GM18526 (cell line): ENCODE results near the gene DYNLRB1.

Source experiments
- POLR2A ChIP-seq: IDR thresholded peaks from 3 replicates; pipeline ENCODE4 v1.6.1; 2011; ENCODE audit not compliant: insufficient read length; ENCODE audit errors: extremely low read depth

DYNLRB1 gene

DNA sequence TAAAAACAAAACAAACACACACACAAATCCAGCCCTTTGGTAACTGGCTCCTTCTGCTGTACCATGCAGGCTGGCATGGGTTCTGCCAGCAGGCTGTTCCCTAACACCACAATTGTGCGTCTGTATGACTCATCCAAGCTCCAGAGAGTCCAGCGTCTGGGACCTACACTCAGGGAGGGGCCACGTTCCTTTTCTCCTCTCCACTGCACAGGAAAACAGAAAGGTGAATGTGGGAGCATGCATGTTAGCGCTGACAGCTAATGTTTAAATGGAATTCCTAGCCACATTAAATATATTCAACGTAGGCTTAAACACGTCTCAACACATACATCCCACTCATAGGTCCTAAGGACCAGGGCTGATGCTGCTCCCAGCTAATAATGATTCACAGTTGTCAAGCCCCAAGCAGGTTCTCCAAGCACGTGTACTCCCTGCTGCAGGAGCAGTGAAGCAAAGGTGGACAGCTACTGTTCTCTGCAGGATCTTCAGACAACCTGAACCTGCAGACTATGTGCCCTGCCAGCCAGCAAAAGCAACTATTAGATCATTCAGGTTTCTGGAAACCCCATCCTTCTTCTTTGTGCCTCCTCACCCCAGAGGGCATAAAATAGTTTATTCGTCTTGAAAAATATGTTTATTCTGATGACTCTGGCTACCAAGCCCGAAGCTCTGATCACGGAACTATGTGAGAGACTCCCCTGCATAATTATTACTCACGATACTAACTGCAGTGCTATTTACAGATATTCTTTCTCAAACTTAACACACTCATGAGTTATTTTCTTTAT is 63.2 kb downstream of the DYNLRB1 start:
- no peak for TF ChIP-seq POLR2A

DNA sequence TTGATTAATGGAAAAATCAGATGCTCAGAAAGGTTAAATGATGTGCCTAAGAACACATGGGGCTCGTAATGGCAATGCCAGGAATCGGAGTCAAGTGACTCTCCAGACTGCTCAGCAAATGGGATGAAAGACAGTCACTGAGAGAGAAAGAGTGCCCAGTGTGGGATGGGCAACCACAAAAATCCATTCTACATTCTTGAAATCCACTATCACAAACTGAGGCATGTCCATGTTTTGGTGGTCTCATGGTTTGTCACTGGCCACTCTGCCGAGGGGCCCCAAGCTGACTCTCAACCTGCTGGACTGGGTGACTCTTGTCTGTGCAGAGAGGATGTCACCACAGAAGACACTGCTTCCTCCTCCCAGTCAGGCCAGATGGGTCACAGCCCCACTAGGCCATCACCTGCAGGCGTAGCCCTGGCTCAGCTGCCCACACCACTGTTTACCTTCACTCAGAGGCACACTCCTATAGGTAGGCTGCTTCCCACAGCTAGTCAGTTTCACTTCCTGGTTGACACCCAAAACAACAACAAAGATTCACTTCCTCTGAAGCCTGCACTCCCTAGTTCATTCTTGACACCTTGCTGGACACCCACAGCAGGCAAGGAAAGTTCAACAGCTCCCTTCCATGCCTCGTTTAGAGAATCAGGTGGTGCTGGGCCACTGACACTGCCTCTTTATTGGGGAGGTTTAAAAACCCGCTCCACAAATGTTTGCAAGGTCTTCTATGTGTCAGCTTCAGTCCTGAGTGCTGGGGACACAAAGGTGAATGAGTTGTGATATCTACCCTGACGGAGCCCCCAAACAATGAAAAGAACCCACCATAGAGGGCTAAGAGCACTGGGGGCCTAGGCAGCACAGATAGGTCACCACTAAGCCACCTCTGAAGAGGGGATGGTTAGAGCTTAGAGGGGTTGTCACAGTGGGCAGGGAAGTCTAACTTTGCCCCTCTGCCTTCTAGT is 64.0 kb downstream of the DYNLRB1 start:
- TF ChIP-seq POLR2A: no peak

DNA sequence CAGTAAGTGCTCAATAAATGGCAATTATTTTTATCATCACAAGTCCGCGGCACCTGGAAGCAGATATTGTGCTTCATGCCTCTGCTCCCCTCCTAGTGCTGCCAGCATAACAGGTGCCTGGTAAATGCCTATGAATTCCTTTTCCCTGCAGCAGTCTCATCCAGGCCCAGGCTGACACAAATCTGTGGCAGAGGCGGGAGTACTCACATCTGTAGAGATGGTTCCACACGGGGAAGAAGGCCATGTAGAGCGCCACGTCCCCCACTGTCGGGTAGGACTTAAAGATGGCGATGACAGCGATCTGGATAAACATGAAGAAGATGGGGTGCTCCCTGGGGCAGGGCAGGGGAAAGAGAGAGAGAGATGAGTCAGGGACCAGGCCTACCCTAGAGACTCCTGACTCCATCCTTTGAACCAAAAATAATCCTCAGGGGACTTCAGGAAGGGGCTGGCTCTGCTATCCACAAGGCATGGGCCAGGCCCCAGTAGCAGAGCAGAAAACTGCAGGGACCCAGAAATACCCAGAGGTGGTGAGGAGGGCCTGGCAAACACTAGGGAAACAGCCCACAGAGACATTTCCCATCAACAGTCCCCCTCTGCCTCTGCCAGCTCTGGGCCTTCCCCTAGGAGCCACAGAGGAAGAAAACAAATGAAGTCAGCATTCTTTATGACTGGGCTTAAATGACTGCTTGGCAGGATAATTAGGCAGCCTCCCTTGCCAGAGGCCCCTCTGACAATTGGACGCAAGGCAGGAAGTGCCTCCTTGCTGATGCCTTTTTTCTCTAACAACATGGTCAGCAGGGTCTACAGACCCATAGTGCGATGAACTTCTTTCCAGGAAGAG is 65.3 kb downstream of the DYNLRB1 start:
- no peak for TF ChIP-seq POLR2A

DNA sequence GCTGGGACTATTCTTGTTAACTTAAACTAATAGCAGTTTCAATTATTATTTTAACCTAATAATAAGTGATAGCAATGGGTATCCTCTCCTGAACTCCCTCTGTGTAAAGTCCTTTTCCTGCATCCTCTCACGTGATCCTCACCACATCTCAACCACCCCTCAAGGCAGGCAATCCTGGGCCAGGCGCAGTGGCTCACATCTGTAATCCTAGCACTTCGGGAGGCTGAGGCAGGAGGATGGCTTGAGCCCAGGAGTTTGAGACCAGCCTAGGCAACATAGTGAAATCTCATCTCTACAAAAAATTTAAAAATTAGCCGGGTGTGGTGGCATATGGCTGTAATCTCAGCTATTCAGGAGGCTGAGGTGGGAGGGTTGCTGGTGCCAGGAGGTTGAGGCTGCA is 66.0 kb downstream of the DYNLRB1 start:
- no peak for TF ChIP-seq POLR2A

DNA sequence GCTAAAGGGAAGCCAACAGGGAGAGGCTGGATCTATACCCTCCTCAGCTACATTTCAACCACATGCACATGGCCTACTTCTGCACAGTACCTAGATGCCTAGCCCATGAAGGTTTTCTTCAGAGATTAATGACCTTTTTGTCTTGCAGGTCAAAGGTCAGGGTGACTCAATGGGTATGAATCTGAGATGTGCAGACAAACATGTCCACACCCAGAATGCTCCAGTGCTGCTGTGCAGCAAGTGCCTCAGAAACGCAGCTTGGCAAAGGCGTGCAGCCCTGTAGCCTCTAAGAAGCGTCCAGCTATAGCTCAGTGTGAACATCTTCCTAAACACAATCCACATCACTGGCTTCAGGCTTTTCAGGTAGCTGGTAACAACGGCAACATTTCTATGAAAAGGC is 66.7 kb downstream of the DYNLRB1 start:
- TF ChIP-seq POLR2A: no peak

DNA sequence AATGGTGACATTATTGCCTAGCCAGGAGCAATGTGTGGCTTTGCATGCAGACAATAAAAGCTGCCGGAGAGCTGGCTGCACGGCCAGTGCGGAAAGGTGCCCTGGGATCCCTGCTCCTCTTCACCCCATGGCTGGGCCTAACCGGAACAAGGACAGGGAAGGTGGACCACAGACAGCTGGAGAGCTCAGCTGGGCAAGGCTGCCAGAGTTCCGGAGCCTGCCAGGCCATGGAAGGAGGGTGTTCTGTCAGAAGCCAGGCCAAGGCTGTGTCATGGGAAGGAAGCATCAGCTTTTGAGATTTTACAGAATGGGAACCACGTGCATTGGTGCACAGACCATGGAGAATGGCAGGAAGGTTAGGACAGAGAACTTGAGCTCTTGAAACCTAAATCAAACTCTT is 67.3 kb downstream of the DYNLRB1 start:
- no peak for TF ChIP-seq POLR2A

DNA sequence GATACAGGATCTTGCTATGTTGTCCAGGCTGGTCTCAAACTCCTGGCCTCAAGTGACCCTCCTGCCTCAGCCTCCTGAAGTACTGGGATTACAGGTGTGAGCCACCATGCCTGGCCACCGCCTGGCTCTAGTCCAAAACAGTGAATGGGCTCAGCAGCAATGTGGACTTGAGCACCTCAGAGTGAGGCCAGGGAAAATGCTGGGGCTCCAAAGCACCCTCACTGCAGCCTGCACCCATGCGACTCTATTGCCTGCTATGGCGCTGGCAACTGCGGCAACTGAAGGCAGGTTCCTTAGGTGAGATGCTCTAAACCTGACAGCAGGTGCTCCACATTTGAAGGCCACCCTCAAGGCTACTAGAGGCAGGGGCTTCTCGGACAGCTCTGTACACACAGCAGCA is 68.8 kb downstream of the DYNLRB1 start:
- no peak for TF ChIP-seq POLR2A

DNA sequence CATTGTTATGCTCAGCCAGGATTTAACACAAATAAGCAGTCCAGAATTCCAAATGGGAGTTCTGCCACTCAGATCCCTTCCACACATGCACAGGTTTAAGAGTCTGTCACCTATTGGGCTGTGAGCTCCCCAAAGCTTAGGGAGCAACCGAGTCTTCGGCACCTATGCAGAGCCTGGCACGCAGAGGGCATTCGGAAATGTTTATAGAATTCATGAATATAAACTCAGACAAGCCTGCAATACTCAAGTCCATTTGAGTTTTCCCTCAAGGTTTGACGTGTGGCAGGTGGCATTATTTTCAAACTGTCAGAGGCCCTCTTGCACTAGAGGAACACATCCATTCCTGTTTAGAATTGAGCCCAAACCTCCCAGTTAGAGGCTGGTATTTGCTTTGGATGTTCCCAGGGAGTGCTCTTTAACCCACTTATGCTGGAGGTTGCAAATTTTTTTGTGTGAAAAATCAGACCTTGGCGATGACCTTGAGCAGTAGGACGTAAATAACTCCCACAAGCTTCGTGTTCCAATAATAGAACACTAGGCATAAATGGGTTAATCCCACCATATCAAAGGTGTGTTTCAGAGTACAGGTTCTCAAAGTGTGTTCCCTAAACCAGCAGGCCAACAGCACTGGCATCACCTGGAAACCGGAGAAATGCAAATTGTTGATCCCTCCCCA is 70.4 kb downstream of the DYNLRB1 start:
- no peak for TF ChIP-seq POLR2A
